NT2/D1 (cell line): ENCODE data around the gene GNG7.

Experiments
- SUZ12 ChIP-seq: IDR thresholded peaks from 2 replicates; pipeline ENCODE4 v1.6.1; 2011; ENCODE audit not compliant: insufficient read length, insufficient read depth; ENCODE audit errors: extremely low read depth
- YY1 ChIP-seq: IDR thresholded peaks from 2 replicates; pipeline ENCODE4 v1.6.1; 2011; ENCODE audit not compliant: insufficient read length, insufficient read depth
- ZNF274 ChIP-seq: IDR thresholded peaks from 2 replicates; pipeline ENCODE4 v1.6.1; 2011; ENCODE audit warnings: mild to moderate bottlenecking, low read depth, low read length

- TF ChIP-seq YY1 = no peak
- TF ChIP-seq SUZ12 = no peak
- TF ChIP-seq ZNF274 = no peak
Measured at GRCh38 chr19:2557093-2557440, 145.4 kb downstream of the GNG7 start.
